Measurements from ENCODE around the gene PGGT1B.
"Not testable (repeated sequence)": the region's sequence is repeated elsewhere in the genome, so short reads cannot be mapped to it uniquely, and the experiment has no call there.

PGGT1B gene

GRCh38 chr5:115260248-115260647, 2.4 kb downstream of the PGGT1B start:
- DNase-seq (ENCODE audit: low spot score) = no peak

- no peak for DNase-seq (ENCODE audit: low spot score)
Measured at GRCh38 chr5:115257981-115258380, 4.7 kb downstream of the PGGT1B start.

GRCh38 chr5:115249379-115249778, 13.3 kb downstream of the PGGT1B start:
- DNase-seq (ENCODE audit: low spot score) = not testable (repeated sequence)

GRCh38 chr5:115246361-115246991, 16.2 kb downstream of the PGGT1B start:
- peak; percentile 32 for DNase-seq (ENCODE audit: low spot score)

GRCh38 chr5:115243412-115243811, 19.3 kb downstream of the PGGT1B start:
- no peak for DNase-seq (ENCODE audit: low spot score)

GRCh38 chr5:115241881-115242642, 20.6 kb downstream of the PGGT1B start:
- DNase-seq (ENCODE audit: low spot score) = no peak

GRCh38 chr5:115237066-115237465, 25.6 kb downstream of the PGGT1B start:
- no peak for DNase-seq (ENCODE audit: low spot score)

GRCh38 chr5:115236599-115236998, 26.1 kb downstream of the PGGT1B start:
- no peak for DNase-seq (ENCODE audit: low spot score)

GRCh38 chr5:115231598-115231997, 31.1 kb downstream of the PGGT1B start:
- DNase-seq (ENCODE audit: low spot score) = no peak

- DNase-seq (ENCODE audit: low spot score) = no peak
Measured at GRCh38 chr5:115229606-115230005, 33.1 kb downstream of the PGGT1B start.

- DNase-seq (ENCODE audit: low spot score) = no peak
Measured at GRCh38 chr5:115227281-115227680, 35.4 kb downstream of the PGGT1B start.

- DNase-seq (ENCODE audit: low spot score) = no peak
Measured at GRCh38 chr5:115214541-115214940, 48.1 kb downstream of the PGGT1B start.

- peak; percentile 28 for DNase-seq (ENCODE audit: low spot score)
Measured at GRCh38 chr5:115209279-115209678, 53.4 kb downstream of the PGGT1B start.

- no peak for DNase-seq (ENCODE audit: low spot score)
Measured at GRCh38 chr5:115202952-115203351, 59.7 kb downstream of the PGGT1B start.

- DNase-seq (ENCODE audit: low spot score) = no peak
Measured at GRCh38 chr5:115196161-115196560, 66.5 kb downstream of the PGGT1B start.

- no peak for DNase-seq (ENCODE audit: low spot score)
Measured at GRCh38 chr5:115194676-115195075, 68.0 kb downstream of the PGGT1B start.

- DNase-seq (ENCODE audit: low spot score) = no peak
Measured at GRCh38 chr5:115193295-115193694, 69.4 kb downstream of the PGGT1B start.

- DNase-seq (ENCODE audit: low spot score) = no peak
Measured at GRCh38 chr5:115192098-115192497, 70.6 kb downstream of the PGGT1B start.

- DNase-seq (ENCODE audit: low spot score) = no peak
Measured at GRCh38 chr5:115191474-115192031, 71.1 kb downstream of the PGGT1B start.

GRCh38 chr5:115190388-115190787, 72.3 kb downstream of the PGGT1B start:
- no peak for DNase-seq (ENCODE audit: low spot score)

GRCh38 chr5:115189866-115190265, 72.8 kb downstream of the PGGT1B start:
- DNase-seq (ENCODE audit: low spot score) = no peak

GRCh38 chr5:115186794-115187193, 75.9 kb downstream of the PGGT1B start:
- no peak for DNase-seq (ENCODE audit: low spot score)

- DNase-seq (ENCODE audit: low spot score) = no peak
Measured at GRCh38 chr5:115184770-115185169, 77.9 kb downstream of the PGGT1B start.

Measured in putamen (tissue), 1 donor.